ENCODE data around the gene TMEM131L. TPM values are rescaled to one million over a fixed set of nuclear protein-coding genes. Genes with fewer than 3 reads are reported as not detected.

Gene TMEM131L
- polyA plus RNA-seq, 1 experiment = 6.0 TPM

DNA sequence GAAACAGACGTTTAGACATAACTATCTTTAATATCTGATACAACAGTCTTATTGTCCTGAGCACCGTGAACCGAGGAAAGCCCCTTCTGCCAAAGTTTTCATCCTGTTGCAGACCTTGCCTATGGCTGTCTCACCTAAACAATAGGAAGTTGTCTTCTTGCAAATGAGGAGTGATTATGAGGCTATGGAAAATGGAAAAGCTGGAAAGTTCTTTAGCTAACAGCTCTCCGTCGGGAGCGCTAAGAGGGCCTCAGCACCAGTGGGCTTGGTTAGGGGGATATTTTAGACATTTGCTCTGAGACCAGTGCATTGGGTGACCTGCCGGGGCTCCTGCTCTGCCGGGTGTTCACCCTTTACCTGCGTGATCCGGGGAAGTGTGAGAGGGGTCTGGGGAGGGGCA lies 28.4 kb downstream of the TMEM131L start:
- POLR2A ChIA-PET = interaction anchor here (0.6 kb wide), 1 partner anchor 80 kb away, joined by 3 read pairs; no protein-coding TSS in a partner anchor
- CTCF ChIA-PET = no interaction called here
- no peak for DNase-seq (ENCODE audit: low read depth)

GRCh38 chr4:153495480-153496193 lies 29.5 kb downstream of the TMEM131L start:
- Histone ChIP-seq H3K27me3 (ENCODE audit: control insufficient read depth, insufficient read depth, low read length) (no peaks in the 10 kb centered on the region), H3K36me3 (ENCODE audit: control insufficient read depth, insufficient read depth, low read length) (no peaks in the 10 kb centered on the region; the same call in 1 of the 2 replicates), H3K4me3 (ENCODE audit: low read depth, low read length) (no peak overlapping the region)
- DNase-seq (ENCODE audit: low read depth) = no peak
- CTCF ChIA-PET = no interaction called here
- no peak for TF ChIP-seq CTCF (IDR thresholded peaks at IDR 0.05; ENCODE audit: insufficient read depth, low read depth, low read length)
- POLR2A ChIA-PET = no interaction called here

More for the DNA sequence above, 28.4 kb downstream of the TMEM131L start:
- no peak for TF ChIP-seq CTCF (IDR thresholded peaks at IDR 0.05; ENCODE audit: insufficient read depth, low read depth, low read length)
- H3K36me3 ChIP-seq (ENCODE audit: control insufficient read depth, insufficient read depth, low read length) = no peaks in the 10 kb centered on the region; the same call in 1 of the 2 replicates
- no peaks in the 10 kb centered on the region for H3K27me3 ChIP-seq (ENCODE audit: control insufficient read depth, insufficient read depth, low read length)
- no peak overlapping the region for H3K4me3 ChIP-seq (ENCODE audit: low read depth, low read length)

DNA sequence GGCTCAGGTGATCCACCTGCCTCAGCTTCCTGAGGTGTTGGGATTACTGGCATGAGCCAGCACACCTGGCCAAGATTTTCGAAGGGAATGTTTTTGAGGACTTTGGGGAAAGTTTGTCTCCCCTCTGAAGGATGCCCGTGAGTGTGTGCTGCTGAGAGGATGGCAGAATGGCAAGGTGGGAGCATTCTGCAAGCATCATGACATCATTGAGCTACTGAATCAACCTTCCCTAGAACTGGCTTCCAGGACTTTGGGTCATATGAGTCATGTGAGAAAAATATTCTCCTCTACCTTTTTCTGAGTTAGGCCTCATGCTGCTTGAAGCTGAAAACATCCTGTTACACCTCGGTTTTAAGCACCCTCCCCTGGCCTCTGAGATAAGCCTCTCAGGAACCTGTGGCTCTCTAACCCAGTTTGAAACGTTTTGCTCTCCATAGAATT lies 31.0 kb downstream of the TMEM131L start:
- TF ChIP-seq CTCF (IDR thresholded peaks at IDR 0.05; ENCODE audit: insufficient read depth, low read depth, low read length) = no peak
- no peak overlapping the region for H3K4me3 ChIP-seq (ENCODE audit: low read depth, low read length)
- H3K36me3 ChIP-seq (ENCODE audit: control insufficient read depth, insufficient read depth, low read length) = no peaks in the 10 kb centered on the region
- ChIA-PET POLR2A (no interaction called here), CTCF (interaction anchor here (1.3 kb wide), 1 partner anchor 9 kb away, joined by 3 read pairs; no protein-coding TSS in a partner anchor)
- no peaks in the 10 kb centered on the region for H3K27me3 ChIP-seq (ENCODE audit: control insufficient read depth, insufficient read depth, low read length)
- DNase-seq (ENCODE audit: low read depth) = no peak

DNA sequence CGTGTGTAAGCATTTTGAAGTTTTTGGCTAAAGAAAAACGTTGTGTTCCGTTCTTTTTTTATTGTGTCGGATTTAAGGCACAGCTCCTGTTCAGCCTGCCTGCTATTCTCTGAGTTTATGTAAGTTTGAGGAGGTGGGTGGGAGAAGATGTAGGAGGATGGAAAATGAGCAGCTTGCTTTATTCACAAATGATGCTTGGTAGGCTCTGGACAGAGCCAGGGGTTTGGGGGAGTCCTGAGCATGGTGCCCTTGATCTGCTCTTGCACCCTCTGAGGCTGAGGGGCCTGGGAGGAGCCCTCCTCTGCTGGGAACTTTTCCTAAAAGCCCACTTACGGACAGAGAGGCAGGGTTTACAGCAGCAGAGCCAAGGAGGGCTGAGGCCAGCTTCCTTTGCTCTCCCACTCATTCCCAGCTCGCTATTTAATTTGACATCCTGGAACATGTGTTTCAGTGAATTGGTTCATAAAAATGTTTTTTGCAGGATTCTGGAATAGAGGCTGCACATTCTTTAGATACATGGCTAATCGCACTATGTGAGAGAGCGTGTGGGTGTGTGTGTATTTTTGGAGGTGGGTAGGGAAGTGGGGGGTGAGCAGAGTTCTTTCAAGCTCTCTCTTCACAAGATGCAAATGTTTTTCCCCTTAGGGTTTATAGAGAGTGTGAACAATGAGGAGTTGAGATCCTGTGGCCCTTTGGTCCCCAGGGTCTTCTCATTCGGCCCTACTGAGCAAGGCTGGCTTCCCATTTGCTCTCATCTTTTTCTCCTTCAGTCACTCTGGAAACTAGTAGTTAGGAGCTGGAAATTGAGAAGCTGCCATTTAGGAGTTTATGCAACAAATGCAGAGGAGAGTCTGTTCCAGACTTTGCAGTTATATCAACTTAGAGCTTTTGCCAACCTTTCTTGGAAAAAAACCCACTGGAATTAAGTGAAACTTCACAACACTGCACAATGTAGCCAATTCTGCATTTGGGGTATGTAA lies 32.1 kb downstream of the TMEM131L start:
- peak; percentile 56 for DNase-seq (ENCODE audit: low read depth)
- ChIA-PET POLR2A (interaction anchor here (0.6 to 1.4 kb wide), 2 partner anchors 16 to 922 kb away, joined by 6 to 8 read pairs; no protein-coding TSS in a partner anchor), CTCF (interaction anchor here (0.9 to 1.6 kb wide), 6 partner anchors 16 to 154 kb away, joined by 3 to 5 read pairs (median 4); partner anchors contain the start of genes MND1 and TMEM131L)
- Histone ChIP-seq H3K4me3 (ENCODE audit: low read depth, low read length) (no peak overlapping the region), H3K36me3 (ENCODE audit: control insufficient read depth, insufficient read depth, low read length) (no peaks in the 10 kb centered on the region), H3K27me3 (ENCODE audit: control insufficient read depth, insufficient read depth, low read length) (no peaks in the 10 kb centered on the region)
- no peak for TF ChIP-seq CTCF (IDR thresholded peaks at IDR 0.05; ENCODE audit: insufficient read depth, low read depth, low read length)
